Measurements from ENCODE around the gene THAP7. TPM values are rescaled to one million over a fixed set of nuclear protein-coding genes. Genes with fewer than 3 reads are reported as not detected.

The THAP7 gene
- total and polyA plus RNA-seq, 9 of the 15 experiments (the other 6 are each of a cell fraction or from before 2014, with no cell fraction given), result 7.9 to 263 (median 84.1) TPM

- TF ChIP-seq, protein P1, sequence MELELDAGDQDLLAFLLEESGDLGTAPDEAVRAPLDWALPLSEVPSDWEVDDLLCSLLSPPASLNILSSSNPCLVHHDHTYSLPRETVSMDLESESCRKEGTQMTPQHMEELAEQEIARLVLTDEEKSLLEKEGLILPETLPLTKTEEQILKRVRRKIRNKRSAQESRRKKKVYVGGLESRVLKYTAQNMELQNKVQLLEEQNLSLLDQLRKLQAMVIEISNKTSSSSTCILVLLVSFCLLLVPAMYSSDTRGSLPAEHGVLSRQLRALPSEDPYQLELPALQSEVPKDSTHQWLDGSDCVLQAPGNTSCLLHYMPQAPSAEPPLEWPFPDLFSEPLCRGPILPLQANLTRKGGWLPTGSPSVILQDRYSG (tag; conservative IDR thresholded peaks at IDR 0.05; ENCODE audit: low read depth), result no peak
- TF ChIP-seq ARNT (IDR thresholded peaks at IDR 0.05) (no peak), EP300 (IDR thresholded peaks at IDR 0.05; ENCODE audit: low read length) (no peak), ZNF217 (CRISPR knock-in tag; IDR thresholded peaks at IDR 0.05) (no peak), ZEB2 (IDR thresholded peaks at IDR 0.05) (no peak), STAT5B (CRISPR knock-in tag; IDR thresholded peaks at IDR 0.05) (no peak), SRSF9 (IDR thresholded peaks at IDR 0.05; ENCODE audit: borderline replicate concordance, low read depth, low read length) (no peak), L3MBTL2 (IDR thresholded peaks at IDR 0.05) (no peak), EP400 (IDR thresholded peaks at IDR 0.05) (no peak), CBFA2T3 (IDR thresholded peaks at IDR 0.05) (no peak), NCOA6 (IDR thresholded peaks at IDR 0.05) (no peak), KDM2B (CRISPR knock-in tag; IDR thresholded peaks at IDR 0.05) (no peak), RFX1 (IDR thresholded peaks at IDR 0.05) (no peak), ZNF668 (CRISPR knock-in tag; IDR thresholded peaks at IDR 0.05) (no peak), ELK3 (CRISPR knock-in tag; IDR thresholded peaks at IDR 0.05) (0 out of 2 replicates have a peak, but pooled peaks have one; percentile 6), ZNF239 (CRISPR knock-in tag; IDR thresholded peaks at IDR 0.05) (no peak), MTF1 (CRISPR knock-in tag; IDR thresholded peaks at IDR 0.05; ENCODE audit: borderline replicate concordance) (0 out of 2 replicates have a peak, but pooled peaks have one; percentile 4), CREB3L1 (IDR thresholded peaks at IDR 0.05; ENCODE audit: borderline replicate concordance, low read depth) (no peak), ZNF583 (CRISPR knock-in tag; IDR thresholded peaks at IDR 0.05) (0 out of 2 replicates have a peak, but pooled peaks have one; percentile 20), PKNOX1 (IDR thresholded peaks at IDR 0.05) (no peak), SLC30A9 (CRISPR knock-in tag; IDR thresholded peaks at IDR 0.05) (no peak), CBX2 (IDR thresholded peaks at IDR 0.05; ENCODE audit: insufficient read depth, low read length, poor library complexity, severe bottlenecking) (no peak)
- TF ChIP-seq, protein P2, sequence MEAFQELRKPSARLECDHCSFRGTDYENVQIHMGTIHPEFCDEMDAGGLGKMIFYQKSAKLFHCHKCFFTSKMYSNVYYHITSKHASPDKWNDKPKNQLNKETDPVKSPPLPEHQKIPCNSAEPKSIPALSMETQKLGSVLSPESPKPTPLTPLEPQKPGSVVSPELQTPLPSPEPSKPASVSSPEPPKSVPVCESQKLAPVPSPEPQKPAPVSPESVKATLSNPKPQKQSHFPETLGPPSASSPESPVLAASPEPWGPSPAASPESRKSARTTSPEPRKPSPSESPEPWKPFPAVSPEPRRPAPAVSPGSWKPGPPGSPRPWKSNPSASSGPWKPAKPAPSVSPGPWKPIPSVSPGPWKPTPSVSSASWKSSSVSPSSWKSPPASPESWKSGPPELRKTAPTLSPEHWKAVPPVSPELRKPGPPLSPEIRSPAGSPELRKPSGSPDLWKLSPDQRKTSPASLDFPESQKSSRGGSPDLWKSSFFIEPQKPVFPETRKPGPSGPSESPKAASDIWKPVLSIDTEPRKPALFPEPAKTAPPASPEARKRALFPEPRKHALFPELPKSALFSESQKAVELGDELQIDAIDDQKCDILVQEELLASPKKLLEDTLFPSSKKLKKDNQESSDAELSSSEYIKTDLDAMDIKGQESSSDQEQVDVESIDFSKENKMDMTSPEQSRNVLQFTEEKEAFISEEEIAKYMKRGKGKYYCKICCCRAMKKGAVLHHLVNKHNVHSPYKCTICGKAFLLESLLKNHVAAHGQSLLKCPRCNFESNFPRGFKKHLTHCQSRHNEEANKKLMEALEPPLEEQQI (IDR thresholded peaks at IDR 0.05), result no peak
These were observed 2.3 kb downstream of the THAP7 start (continued) for GRCh38 chr22:20999350-21000206.
